SK-N-SH (cell line): Measurements from ENCODE around the gene ST7. TPM values are rescaled to one million over a fixed set of nuclear protein-coding genes. Genes with fewer than 3 reads are reported as not detected.
A peak's percentile ranks its signal among the peaks of the same experiment; 100 is the strongest.

Source experiments
- CTCF ChIA-PET: fragments of 300-600, 350-600 bp; formaldehyde crosslinking; extraction: SDS; loops from one replicate; lab custom pipeline; 2021; lab: Yijun Ruan, JAX
- POLR2A ChIA-PET: fragments of 350-600 bp; sonication (Branson Sonifier 250); formaldehyde crosslinking; extraction: SDS; loops from one replicate; lab custom pipeline; 2020; ENCODE audit warnings: antibody characterized with exemption, inconsistent platforms; lab: Yijun Ruan, JAX
- DNase-seq: peaks from one replicate; pipeline ENCODE4 v3.0.0; 2012
- H2AFZ ChIP-seq: fragments of 200-600 bp; sonication (generic); 2 replicates; pipeline ENCODE4 v1.8.1; 2016; ENCODE audit warnings: antibody characterized with exemption, mild to moderate bottlenecking, low read depth
- H3F3A ChIP-seq: fragments of 200-600 bp; sonication (generic); replicated peaks from 2 replicates; pipeline ENCODE3; 2016; ENCODE audit warnings: antibody characterized with exemption, mild to moderate bottlenecking; ENCODE audit not compliant: insufficient read depth
- H3K27ac ChIP-seq, 2 experiments: fragments of 200-500 bp in 1 of 2; fragments of 200-600 bp in 1 of 2; sonication (Bioruptor generic) in 1 of 2; sonication (generic), shearing (Covaris generic) in 1 of 2; 2 replicates each; pipeline versions ENCODE4 v1.5.1 to v1.6.1; 2014 to 2016; ENCODE audit warnings: low read depth in 2 of 2, inconsistent platforms in 1 of 2, low read length in 1 of 2, mild to moderate bottlenecking in 1 of 2, mixed read lengths in 1 of 2
- H3K27me3 ChIP-seq: fragments of 200-600 bp; sonication (generic), shearing (Covaris generic); 2 replicates; pipeline ENCODE4 v1.6.1; 2016; ENCODE audit warnings: mixed run types; ENCODE audit not compliant: insufficient read depth
- H3K36me3 ChIP-seq, 2 experiments: fragments of 200-500 bp in 1 of 2; fragments of 200-600 bp in 1 of 2; sonication (Bioruptor generic) in 1 of 2; sonication (generic) in 1 of 2; replicated peaks in 1 of 2; 2 replicates each; pipeline versions ENCODE3 to v1.5.1; 2014 to 2016; ENCODE audit warnings: low read length in 1 of 2, mild to moderate bottlenecking in 1 of 2; ENCODE audit not compliant: insufficient read depth in 2 of 2, control insufficient read depth in 1 of 2
- H3K4me1 ChIP-seq, 2 experiments: fragments of 200-500 bp in 1 of 2; fragments of 200-600 bp in 1 of 2; sonication (Bioruptor generic) in 1 of 2; sonication (generic), shearing (Covaris generic) in 1 of 2; 2 replicates each; pipeline versions ENCODE4 v1.5.1 to v1.6.1; 2014 to 2016; ENCODE audit warnings: low read depth in 1 of 2, low read length in 1 of 2, mixed run types in 1 of 2; ENCODE audit not compliant: insufficient read depth in 2 of 2, control insufficient read depth in 1 of 2
- H3K4me2 ChIP-seq: fragments of 200-600 bp; sonication (generic), shearing (Covaris generic); 2 replicates; pipeline ENCODE4 v1.6.1; 2017; ENCODE audit warnings: mixed run types
- H3K4me3 ChIP-seq, 2 experiments: fragments of 200-500 bp in 1 of 2; fragments of 200-600 bp in 1 of 2; sonication (Bioruptor generic) in 1 of 2; sonication (generic), shearing (Covaris generic) in 1 of 2; 2 replicates each; pipeline versions ENCODE4 v1.5.1 to v1.8.1; 2014 to 2016; ENCODE audit warnings: low read depth in 2 of 2, inconsistent platforms in 1 of 2, low read length in 1 of 2, mild to moderate bottlenecking in 1 of 2, mixed read lengths in 1 of 2, moderate library complexity in 1 of 2
- H3K79me2 ChIP-seq: fragments of 200-600 bp; sonication (generic); 2 replicates; pipeline ENCODE4 v1.8.1; 2017; ENCODE audit warnings: mild to moderate bottlenecking; ENCODE audit not compliant: insufficient read depth
- H3K9ac ChIP-seq: fragments of 200-600 bp; sonication (generic); 2 replicates; pipeline ENCODE4 v1.6.1; 2017; ENCODE audit warnings: mixed run types
- H3K9me2 ChIP-seq: fragments of 200-600 bp; sonication (generic); 2 replicates; pipeline ENCODE4 v1.6.1; 2017; ENCODE audit warnings: mixed run types
- H3K9me3 ChIP-seq: fragments of 200-600 bp; sonication (generic); 2 replicates; pipeline ENCODE4 v1.6.1; 2017; ENCODE audit warnings: mixed run types, mild to moderate bottlenecking, moderate library complexity
- H4K20me1 ChIP-seq: fragments of 200-600 bp; sonication (generic); 2 replicates; pipeline ENCODE4 v1.6.1; 2017; ENCODE audit warnings: mild to moderate bottlenecking, mixed run types; ENCODE audit not compliant: insufficient read depth
- CTCF ChIP-seq: fragments of 200-600 bp; sonication (generic); IDR thresholded peaks from 2 replicates; pipeline ENCODE4 v1.6.1; 2017; ENCODE audit warnings: antibody characterized with exemption, mild to moderate bottlenecking, moderate library complexity
- FOSL2 ChIP-seq: IDR thresholded peaks from 2 replicates; pipeline ENCODE4 v1.4.0; 2012; ENCODE audit warnings: low read depth, mild to moderate bottlenecking, moderate library complexity, borderline replicate concordance
- MEF2A ChIP-seq: IDR thresholded peaks from 2 replicates; pipeline ENCODE4 v1.4.0; 2012; ENCODE audit warnings: low read depth, borderline replicate concordance
- RAD21 ChIP-seq: IDR thresholded peaks from 2 replicates; pipeline ENCODE4 v1.6.1; 2012; ENCODE audit warnings: mild to moderate bottlenecking, low read length
- RCOR1 ChIP-seq: fragments of 150-350 bp; IDR thresholded peaks from 2 replicates; pipeline ENCODE4 v1.6.1; 2017; ENCODE audit warnings: antibody characterized with exemption, low read length
- SMC3 ChIP-seq: IDR thresholded peaks from 2 replicates; pipeline ENCODE4 v1.6.1; 2012; ENCODE audit warnings: low read depth, low read length, improper control_type of control experiment
- USF1 ChIP-seq: IDR thresholded peaks from 2 replicates; pipeline ENCODE4 v1.4.0; 2012; ENCODE audit warnings: low read depth, borderline replicate concordance
- WGBS: methylation state at CpG from one replicate; pipeline ENCODE4 v1.1.6; 2017; ENCODE audit warnings: low lambda C conversion rate; 5-methylcytosine and 5-hydroxymethylcytosine counted together
- polyA plus RNA-seq, 3 experiments: library from polyadenylated mRNA; depleted of rRNA; stranded (reverse); fragments of >200 nt; gene quantifications; 2 replicates each; pipeline ENCODE4 v1.2.3, GENCODE V29; 2012
- TF ChIP-seq, protein P1 (sequence below): IDR thresholded peaks from 2 replicates; pipeline ENCODE4 v1.6.1; 2012; ENCODE audit warnings: mild to moderate bottlenecking, low read depth, low read length, moderate library complexity

The ST7 gene
- polyA plus RNA-seq, 1 of the 3 experiments (the other 2 are of a cell fraction), result 23.5 TPM

DNA sequence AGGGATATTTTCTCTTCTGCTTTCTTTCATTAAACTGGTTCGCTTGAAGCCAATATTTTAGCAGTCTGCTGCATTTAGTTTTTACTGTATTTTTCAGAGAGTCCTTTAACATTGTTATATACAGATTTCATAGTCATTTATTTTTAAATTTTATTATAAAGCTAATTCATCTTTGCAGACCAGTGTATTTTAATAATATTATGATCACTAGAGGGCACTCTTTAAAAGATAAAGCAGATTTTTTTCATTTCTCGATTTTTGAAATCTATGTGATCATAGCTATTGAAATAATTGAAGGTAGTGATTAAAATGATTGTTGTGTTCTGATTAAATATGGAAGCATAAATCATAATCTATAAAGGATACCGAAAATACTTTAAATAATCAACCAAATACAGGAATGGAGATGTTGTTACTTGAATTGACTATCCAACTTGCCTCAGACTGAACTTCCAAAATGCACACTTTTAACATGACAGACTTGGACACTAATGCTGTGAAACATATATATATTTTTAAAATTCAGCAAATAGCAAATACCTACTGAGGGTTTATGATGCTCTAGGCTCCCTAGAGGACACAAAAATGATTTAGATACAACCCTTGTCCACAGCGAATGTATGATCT is 35.2 kb downstream of the ST7 start:
- peak; percentile 39 for DNase-seq
- WGBS, result 33% methylated on average over 4 of the region's 4 CpGs
- H3K36me3 ChIP-seq, result no peaks in the 10 kb centered on the region
- peaks cover 0 to 8% of the 10 kb centered on the region in 2 experiments; a peak in 1 of 4 replicates for H3K4me1 ChIP-seq
- H3K27me3 ChIP-seq, result no peaks in the 10 kb centered on the region
- no peaks in the 10 kb centered on the region for H4K20me1 ChIP-seq
- ChIA-PET CTCF (interaction anchor here (0.6 to 15.4 kb wide), 65 partner anchors 8 to 1255 kb away, joined by 3 to 668 read pairs (median 4); no protein-coding TSS in a partner anchor), POLR2A (interaction anchor here (1.0 kb wide), 1 partner anchor 35 kb away, joined by 3 read pairs; the partner anchor contains the start of gene ST7)
- peaks cover 32% of the 10 kb centered on the region for H3K79me2 ChIP-seq
- no peak overlapping the region for H3K4me3 ChIP-seq
- no peak overlapping the region for H3K9ac ChIP-seq
- H3K27ac ChIP-seq, result no peak overlapping the region
- TF ChIP-seq RAD21, result peak; percentile 68
- TF ChIP-seq, protein P1, sequence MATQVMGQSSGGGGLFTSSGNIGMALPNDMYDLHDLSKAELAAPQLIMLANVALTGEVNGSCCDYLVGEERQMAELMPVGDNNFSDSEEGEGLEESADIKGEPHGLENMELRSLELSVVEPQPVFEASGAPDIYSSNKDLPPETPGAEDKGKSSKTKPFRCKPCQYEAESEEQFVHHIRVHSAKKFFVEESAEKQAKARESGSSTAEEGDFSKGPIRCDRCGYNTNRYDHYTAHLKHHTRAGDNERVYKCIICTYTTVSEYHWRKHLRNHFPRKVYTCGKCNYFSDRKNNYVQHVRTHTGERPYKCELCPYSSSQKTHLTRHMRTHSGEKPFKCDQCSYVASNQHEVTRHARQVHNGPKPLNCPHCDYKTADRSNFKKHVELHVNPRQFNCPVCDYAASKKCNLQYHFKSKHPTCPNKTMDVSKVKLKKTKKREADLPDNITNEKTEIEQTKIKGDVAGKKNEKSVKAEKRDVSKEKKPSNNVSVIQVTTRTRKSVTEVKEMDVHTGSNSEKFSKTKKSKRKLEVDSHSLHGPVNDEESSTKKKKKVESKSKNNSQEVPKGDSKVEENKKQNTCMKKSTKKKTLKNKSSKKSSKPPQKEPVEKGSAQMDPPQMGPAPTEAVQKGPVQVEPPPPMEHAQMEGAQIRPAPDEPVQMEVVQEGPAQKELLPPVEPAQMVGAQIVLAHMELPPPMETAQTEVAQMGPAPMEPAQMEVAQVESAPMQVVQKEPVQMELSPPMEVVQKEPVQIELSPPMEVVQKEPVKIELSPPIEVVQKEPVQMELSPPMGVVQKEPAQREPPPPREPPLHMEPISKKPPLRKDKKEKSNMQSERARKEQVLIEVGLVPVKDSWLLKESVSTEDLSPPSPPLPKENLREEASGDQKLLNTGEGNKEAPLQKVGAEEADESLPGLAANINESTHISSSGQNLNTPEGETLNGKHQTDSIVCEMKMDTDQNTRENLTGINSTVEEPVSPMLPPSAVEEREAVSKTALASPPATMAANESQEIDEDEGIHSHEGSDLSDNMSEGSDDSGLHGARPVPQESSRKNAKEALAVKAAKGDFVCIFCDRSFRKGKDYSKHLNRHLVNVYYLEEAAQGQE, result no peak
- TF ChIP-seq RCOR1, result no peak
- no peak for TF ChIP-seq MEF2A
- TF ChIP-seq SMC3, result peak; percentile 33
- TF ChIP-seq CTCF, result peak; percentile 80
- peaks cover 13% of the 10 kb centered on the region for H3F3A ChIP-seq
- H2AFZ ChIP-seq, result no peak overlapping the region
- H3K9me2 ChIP-seq, result no peaks in the 10 kb centered on the region
- no peaks in the 10 kb centered on the region for H3K9me3 ChIP-seq
- H3K4me2 ChIP-seq, result no peak overlapping the region

DNA sequence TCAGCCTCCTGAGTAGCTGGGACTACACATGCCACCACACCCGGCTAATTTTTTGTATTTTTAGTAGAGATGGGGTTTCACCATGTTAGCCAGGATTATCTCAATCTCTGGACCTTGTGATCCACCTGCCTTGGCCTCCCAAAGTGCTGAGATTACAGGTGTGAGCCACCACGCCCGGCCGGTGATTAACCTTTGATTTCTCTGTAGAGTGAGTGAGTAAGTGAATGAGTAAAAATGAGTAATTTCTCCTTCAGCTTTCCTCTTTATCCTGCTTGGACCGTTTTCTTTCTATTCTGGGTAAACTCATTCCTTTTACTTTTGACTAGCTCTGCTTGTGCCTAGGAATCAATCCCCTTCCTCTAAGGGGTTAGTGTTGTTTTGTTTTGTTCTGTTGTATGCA is 36.8 kb downstream of the ST7 start:
- Histone ChIP-seq H2AFZ (no peak overlapping the region), H3F3A (peaks cover 13% of the 10 kb centered on the region), H3K9me3 (no peaks in the 10 kb centered on the region), H3K9ac (no peak overlapping the region), H3K4me2 (no peak overlapping the region), H3K36me3 (no peaks in the 10 kb centered on the region), H3K4me3 (no peak overlapping the region), H3K27me3 (no peaks in the 10 kb centered on the region), H3K27ac (no peak overlapping the region), H3K4me1 (peaks cover 0 to 8% of the 10 kb centered on the region in 2 experiments; a peak in 1 of 4 replicates), H3K79me2 (peaks cover 35% of the 10 kb centered on the region), H3K9me2 (no peaks in the 10 kb centered on the region), H4K20me1 (no peaks in the 10 kb centered on the region)
- 78% methylated on average over 5 of the region's 5 CpGs for WGBS
- CTCF ChIA-PET, result interaction anchor here (0.8 to 15.4 kb wide), 8 partner anchors 11 to 140 kb away, joined by 3 to 668 read pairs (median 40); no protein-coding TSS in a partner anchor
- TF ChIP-seq USF1, result no peak
- TF ChIP-seq FOSL2, result 0 out of 2 replicates have a peak, but pooled peaks have one; percentile 3
- no peak for DNase-seq
- POLR2A ChIA-PET, result no interaction called here
